Epithelial cell of proximal tubule (primary cell): ENCODE results near the gene FCN1. TPM values are rescaled to one million over a fixed set of nuclear protein-coding genes. Genes with fewer than 3 reads are reported as not detected.

Experiments
- DNase-seq: peaks from one replicate; pipeline ENCODE4 v3.0.0-alpha.2; 2011; ENCODE audit warnings: low read depth
- H3K4me3 ChIP-seq: 2 replicates; pipeline ENCODE4 v1.5.1; 2011; ENCODE audit warnings: low read depth, mild to moderate bottlenecking, low read length
- CTCF ChIP-seq: conservative IDR thresholded peaks from 2 replicates; pipeline ENCODE4 v1.5.1; 2012; ENCODE audit warnings: low read depth, mild to moderate bottlenecking, low read length
- total RNA-seq: library from RNA; depleted of rRNA; stranded (reverse); fragments of >200 nt; gene quantifications from 2 replicates; pipeline ENCODE4 v1.2.3, GENCODE V29; 2015

Gene FCN1
- total RNA-seq, 1 donor from 2014 or later = not detected

- DNase-seq = no peak
- TF ChIP-seq CTCF = no peak
- H3K4me3 ChIP-seq = no peak overlapping the region
Observed at GRCh38 chr9:134887686-134888602, 29.8 kb downstream of the FCN1 start.

GRCh38 chr9:134887219-134887618 is 30.5 kb downstream of the FCN1 start:
- DNase-seq = no peak
- no peak overlapping the region for H3K4me3 ChIP-seq
- no peak for TF ChIP-seq CTCF

GRCh38 chr9:134886413-134886913 is 31.2 kb downstream of the FCN1 start:
- TF ChIP-seq CTCF = no peak
- no peak overlapping the region for H3K4me3 ChIP-seq

GRCh38 chr9:134885679-134886412 is 31.9 kb downstream of the FCN1 start:
- no peak overlapping the region for H3K4me3 ChIP-seq
- DNase-seq = no peak
- TF ChIP-seq CTCF = no peak

More at GRCh38 chr9:134886413-134886913, 31.2 kb downstream of the FCN1 start:
- DNase-seq = no peak

- no peak overlapping the region for H3K4me3 ChIP-seq
- no peak for DNase-seq
- no peak for TF ChIP-seq CTCF
Observed at GRCh38 chr9:134885001-134885678, 32.6 kb downstream of the FCN1 start.

- no peak for TF ChIP-seq CTCF
- no peak for DNase-seq
- H3K4me3 ChIP-seq = no peak overlapping the region
Observed at GRCh38 chr9:134884492-134884891, 33.2 kb downstream of the FCN1 start.
